ENCODE measurements around the gene DEPDC1B.

DNA sequence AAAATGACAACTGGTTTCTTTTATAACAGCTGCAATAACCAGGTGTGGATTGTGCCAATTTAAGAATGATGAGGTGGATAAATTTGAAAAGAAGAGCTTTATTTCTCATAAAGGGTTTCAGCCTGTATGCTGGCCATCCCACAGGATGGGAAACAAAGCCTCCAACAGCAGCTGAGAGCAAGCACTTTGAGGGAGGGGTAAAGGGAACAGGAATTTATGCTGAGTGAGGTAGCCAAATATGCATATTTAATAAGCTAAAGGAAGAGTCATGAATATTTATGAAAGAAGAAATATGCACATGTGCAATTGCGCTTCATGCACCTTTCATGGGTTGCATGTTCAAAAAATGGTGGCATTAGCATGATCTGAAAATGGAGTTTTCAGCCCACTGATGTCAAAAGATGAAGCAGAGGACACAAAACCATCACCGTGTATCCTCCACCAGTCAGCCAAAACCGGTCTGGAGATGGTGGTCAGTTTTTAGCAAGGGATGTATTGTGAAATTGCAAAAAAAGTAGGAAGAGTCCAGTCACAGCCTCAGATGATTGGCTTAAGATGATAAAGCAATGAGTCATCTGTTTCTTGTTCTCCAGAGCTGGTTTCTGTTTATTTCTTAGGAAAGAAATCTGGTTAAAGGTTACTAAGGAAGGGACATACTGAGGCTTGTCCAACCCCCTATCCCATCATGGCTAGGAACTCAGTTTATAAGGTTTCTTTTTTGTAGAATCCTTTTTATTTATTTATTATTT is 47.9 kb downstream of the DEPDC1B start:
- no peak for TF ChIP-seq SIN3A (conservative IDR thresholded peaks at IDR 0.05 in 1 of 2, IDR thresholded peaks at IDR 0.05 in 1 of 2; ENCODE audit: low read depth in 1 of 2, low read length in 2 of 2)
- no peak for TF ChIP-seq POLR2A (IDR thresholded peaks at IDR 0.05; ENCODE audit: control extremely low read depth in 1 of 2, low read depth in 2 of 2, low read length in 2 of 2)
- no peak for TF ChIP-seq POU5F1 (IDR thresholded peaks at IDR 0.05; ENCODE audit: low read depth, low read length)
- no peak for TF ChIP-seq CTCF (IDR thresholded peaks at IDR 0.05; ENCODE audit: control extremely low read depth in 1 of 3, insufficient read depth in 1 of 3, low read depth in 1 of 3, low read length in 3 of 3)
- TF ChIP-seq RAD21 (IDR thresholded peaks at IDR 0.05 in 1 of 2, conservative IDR thresholded peaks at IDR 0.05 in 1 of 2; ENCODE audit: low read depth in 2 of 2, low read length in 2 of 2): no peak

Data from H1 (cell line).